ENCODE data around the gene CALCB. TPM values are rescaled to one million over a fixed set of nuclear protein-coding genes. Genes with fewer than 3 reads are reported as not detected.

CALCB gene
- total and polyA plus RNA-seq, 10 of the 15 experiments (the other 5 are each of a cell fraction or from before 2014, with no cell fraction given), result 0.09 to 0.28 (median 0.12) TPM; not detected in 3

DNA sequence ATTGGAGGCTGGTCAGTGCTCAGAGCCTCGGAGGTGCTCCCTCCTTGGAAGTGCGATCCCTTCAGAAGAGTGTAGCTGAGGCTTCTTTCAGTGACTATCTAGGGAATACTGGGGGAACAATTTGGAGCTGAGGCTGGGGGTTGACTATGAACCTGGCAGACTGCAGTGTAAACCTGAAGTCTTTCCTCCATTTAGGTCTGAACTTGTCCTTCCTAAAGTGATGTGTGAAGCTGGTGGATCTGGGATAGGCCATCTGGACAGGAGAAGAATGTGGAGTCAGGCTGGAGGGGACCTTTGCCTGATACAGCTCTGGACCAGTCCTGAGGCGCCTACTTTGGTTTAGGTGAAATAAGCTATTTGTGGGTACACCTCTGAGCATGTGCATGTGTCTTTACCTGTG is 37.8 kb downstream of the CALCB start (continued):
- TF ChIP-seq, protein P1, sequence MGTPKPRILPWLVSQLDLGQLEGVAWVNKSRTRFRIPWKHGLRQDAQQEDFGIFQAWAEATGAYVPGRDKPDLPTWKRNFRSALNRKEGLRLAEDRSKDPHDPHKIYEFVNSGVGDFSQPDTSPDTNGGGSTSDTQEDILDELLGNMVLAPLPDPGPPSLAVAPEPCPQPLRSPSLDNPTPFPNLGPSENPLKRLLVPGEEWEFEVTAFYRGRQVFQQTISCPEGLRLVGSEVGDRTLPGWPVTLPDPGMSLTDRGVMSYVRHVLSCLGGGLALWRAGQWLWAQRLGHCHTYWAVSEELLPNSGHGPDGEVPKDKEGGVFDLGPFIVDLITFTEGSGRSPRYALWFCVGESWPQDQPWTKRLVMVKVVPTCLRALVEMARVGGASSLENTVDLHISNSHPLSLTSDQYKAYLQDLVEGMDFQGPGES (IDR thresholded peaks at IDR 0.05), result no peak
- no peak for TF ChIP-seq IRF4 (IDR thresholded peaks at IDR 0.05; ENCODE audit: low read depth, low read length)
- TF ChIP-seq, protein P2, sequence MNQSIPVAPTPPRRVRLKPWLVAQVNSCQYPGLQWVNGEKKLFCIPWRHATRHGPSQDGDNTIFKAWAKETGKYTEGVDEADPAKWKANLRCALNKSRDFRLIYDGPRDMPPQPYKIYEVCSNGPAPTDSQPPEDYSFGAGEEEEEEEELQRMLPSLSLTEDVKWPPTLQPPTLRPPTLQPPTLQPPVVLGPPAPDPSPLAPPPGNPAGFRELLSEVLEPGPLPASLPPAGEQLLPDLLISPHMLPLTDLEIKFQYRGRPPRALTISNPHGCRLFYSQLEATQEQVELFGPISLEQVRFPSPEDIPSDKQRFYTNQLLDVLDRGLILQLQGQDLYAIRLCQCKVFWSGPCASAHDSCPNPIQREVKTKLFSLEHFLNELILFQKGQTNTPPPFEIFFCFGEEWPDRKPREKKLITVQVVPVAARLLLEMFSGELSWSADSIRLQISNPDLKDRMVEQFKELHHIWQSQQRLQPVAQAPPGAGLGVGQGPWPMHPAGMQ (IDR thresholded peaks at IDR 0.05; ENCODE audit: borderline replicate concordance), result no peak
- TF ChIP-seq, protein P3, sequence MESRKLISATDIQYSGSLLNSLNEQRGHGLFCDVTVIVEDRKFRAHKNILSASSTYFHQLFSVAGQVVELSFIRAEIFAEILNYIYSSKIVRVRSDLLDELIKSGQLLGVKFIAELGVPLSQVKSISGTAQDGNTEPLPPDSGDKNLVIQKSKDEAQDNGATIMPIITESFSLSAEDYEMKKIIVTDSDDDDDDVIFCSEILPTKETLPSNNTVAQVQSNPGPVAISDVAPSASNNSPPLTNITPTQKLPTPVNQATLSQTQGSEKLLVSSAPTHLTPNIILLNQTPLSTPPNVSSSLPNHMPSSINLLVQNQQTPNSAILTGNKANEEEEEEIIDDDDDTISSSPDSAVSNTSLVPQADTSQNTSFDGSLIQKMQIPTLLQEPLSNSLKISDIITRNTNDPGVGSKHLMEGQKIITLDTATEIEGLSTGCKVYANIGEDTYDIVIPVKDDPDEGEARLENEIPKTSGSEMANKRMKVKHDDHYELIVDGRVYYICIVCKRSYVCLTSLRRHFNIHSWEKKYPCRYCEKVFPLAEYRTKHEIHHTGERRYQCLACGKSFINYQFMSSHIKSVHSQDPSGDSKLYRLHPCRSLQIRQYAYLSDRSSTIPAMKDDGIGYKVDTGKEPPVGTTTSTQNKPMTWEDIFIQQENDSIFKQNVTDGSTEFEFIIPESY (IDR thresholded peaks at IDR 0.05), result no peak
- TF ChIP-seq TCF12 (IDR thresholded peaks at IDR 0.05; ENCODE audit: low read depth, low read length), result no peak
- TF ChIP-seq, protein P4, sequence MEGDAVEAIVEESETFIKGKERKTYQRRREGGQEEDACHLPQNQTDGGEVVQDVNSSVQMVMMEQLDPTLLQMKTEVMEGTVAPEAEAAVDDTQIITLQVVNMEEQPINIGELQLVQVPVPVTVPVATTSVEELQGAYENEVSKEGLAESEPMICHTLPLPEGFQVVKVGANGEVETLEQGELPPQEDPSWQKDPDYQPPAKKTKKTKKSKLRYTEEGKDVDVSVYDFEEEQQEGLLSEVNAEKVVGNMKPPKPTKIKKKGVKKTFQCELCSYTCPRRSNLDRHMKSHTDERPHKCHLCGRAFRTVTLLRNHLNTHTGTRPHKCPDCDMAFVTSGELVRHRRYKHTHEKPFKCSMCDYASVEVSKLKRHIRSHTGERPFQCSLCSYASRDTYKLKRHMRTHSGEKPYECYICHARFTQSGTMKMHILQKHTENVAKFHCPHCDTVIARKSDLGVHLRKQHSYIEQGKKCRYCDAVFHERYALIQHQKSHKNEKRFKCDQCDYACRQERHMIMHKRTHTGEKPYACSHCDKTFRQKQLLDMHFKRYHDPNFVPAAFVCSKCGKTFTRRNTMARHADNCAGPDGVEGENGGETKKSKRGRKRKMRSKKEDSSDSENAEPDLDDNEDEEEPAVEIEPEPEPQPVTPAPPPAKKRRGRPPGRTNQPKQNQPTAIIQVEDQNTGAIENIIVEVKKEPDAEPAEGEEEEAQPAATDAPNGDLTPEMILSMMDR (IDR thresholded peaks at IDR 0.05 in 2 of 3, conservative IDR thresholded peaks at IDR 0.05 in 1 of 3; ENCODE audit: control insufficient read depth in 2 of 3, extremely low read depth in 1 of 3, insufficient read depth in 1 of 3, low read depth in 3 of 3, low read length in 3 of 3), result no peak
